ENCODE measurements around the gene CPHXL. TPM values are rescaled to one million over a fixed set of nuclear protein-coding genes. Genes with fewer than 3 reads are reported as not detected.

CPHXL gene
- total RNA-seq, 1 experiment from 2014 or later, result not detected

DNA sequence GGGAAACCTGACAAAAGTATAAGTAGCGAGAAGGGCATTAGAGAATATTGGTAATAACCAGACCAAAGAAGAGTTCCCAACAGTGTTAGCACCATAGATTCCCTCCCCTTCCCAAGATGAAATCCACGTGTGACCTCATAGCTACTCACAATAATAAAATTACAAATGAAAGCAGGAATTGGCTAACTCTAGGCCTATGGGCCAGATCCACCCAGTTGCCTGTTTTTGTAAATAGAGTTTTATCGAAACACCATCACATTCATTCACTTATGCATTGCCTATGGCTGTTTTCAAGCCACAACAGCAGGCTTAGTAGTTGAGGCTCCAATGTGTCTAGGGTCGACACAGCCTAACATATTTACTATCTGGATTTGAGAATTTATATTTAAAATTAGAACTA is 7.8 kb downstream of the CPHXL start:
- Histone ChIP-seq H3K4me1 (ENCODE audit: insufficient read depth, low read length, poor library complexity, severe bottlenecking) (no peaks in the 10 kb centered on the region), H3K9me3 (ENCODE audit: low read depth, low read length, poor library complexity, severe bottlenecking) (no peaks in the 10 kb centered on the region), H3K4me3 (ENCODE audit: low read depth, low read length, poor library complexity, severe bottlenecking) (no peak overlapping the region), H3K36me3 (ENCODE audit: insufficient read depth, low read length, poor library complexity, severe bottlenecking) (no peaks in the 10 kb centered on the region), H3K27me3 (replicated peaks; ENCODE audit: insufficient read depth, low read depth, low read length, poor library complexity) (no peaks in the 10 kb centered on the region), H3K27ac (ENCODE audit: low read depth, low read length, poor library complexity, severe bottlenecking) (no peak overlapping the region)
- no TSS peak for BruUV-seq (replicated peaks)
- intact Hi-C loops (cut with micrococcal nuclease; ENCODE audit: unreplicated experiment), result no loop called here
- no peak for TF ChIP-seq EZH2 (IDR thresholded peaks at IDR 0.05; ENCODE audit: borderline replicate concordance, low read depth, low read length, poor library complexity, severe bottlenecking)
- TF ChIP-seq, protein P1, sequence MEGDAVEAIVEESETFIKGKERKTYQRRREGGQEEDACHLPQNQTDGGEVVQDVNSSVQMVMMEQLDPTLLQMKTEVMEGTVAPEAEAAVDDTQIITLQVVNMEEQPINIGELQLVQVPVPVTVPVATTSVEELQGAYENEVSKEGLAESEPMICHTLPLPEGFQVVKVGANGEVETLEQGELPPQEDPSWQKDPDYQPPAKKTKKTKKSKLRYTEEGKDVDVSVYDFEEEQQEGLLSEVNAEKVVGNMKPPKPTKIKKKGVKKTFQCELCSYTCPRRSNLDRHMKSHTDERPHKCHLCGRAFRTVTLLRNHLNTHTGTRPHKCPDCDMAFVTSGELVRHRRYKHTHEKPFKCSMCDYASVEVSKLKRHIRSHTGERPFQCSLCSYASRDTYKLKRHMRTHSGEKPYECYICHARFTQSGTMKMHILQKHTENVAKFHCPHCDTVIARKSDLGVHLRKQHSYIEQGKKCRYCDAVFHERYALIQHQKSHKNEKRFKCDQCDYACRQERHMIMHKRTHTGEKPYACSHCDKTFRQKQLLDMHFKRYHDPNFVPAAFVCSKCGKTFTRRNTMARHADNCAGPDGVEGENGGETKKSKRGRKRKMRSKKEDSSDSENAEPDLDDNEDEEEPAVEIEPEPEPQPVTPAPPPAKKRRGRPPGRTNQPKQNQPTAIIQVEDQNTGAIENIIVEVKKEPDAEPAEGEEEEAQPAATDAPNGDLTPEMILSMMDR (conservative IDR thresholded peaks at IDR 0.05; ENCODE audit: low read depth, low read length), result no peak
- POLR2A ChIA-PET (ENCODE audit: low non-redundant PET), result no interaction called here
- CTCF ChIA-PET, result no interaction called here
- no peak for DNase-seq (ENCODE audit: low spot score)

DNA sequence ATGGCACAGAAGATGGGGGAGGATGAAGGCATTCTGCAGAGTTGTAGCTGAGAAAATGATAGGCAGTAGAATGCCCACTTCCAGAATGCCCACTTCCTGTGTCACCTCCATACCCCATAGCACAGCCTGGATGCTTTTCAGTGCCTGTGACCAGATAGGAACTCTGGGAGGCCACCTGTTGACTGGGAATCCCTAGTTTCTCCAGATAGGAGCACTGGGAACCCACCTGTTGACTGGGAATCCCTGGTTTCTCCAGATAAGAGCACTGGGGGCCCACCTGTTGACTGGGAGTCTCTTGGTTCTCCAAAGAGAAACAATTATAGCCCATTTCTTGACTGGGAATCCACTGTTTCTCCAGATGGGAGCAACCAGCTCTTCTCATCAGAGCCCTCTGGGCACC is 11.6 kb downstream of the CPHXL start:
- BruUV-seq (replicated peaks), result no TSS peak
- CTCF ChIA-PET, result no interaction called here
- POLR2A ChIA-PET (ENCODE audit: low non-redundant PET), result no interaction called here
- TF ChIP-seq EZH2 (IDR thresholded peaks at IDR 0.05; ENCODE audit: borderline replicate concordance, low read depth, low read length, poor library complexity, severe bottlenecking), result no peak
- TF ChIP-seq, protein P1 (conservative IDR thresholded peaks at IDR 0.05; ENCODE audit: low read depth, low read length), result no peak
- no peak overlapping the region for H3K27ac ChIP-seq (ENCODE audit: low read depth, low read length, poor library complexity, severe bottlenecking)
- no peaks in the 10 kb centered on the region for H3K27me3 ChIP-seq (replicated peaks; ENCODE audit: insufficient read depth, low read depth, low read length, poor library complexity)
- DNase-seq (ENCODE audit: low spot score), result no peak
- no peaks in the 10 kb centered on the region for H3K36me3 ChIP-seq (ENCODE audit: insufficient read depth, low read length, poor library complexity, severe bottlenecking)
- no peaks in the 10 kb centered on the region for H3K4me1 ChIP-seq (ENCODE audit: insufficient read depth, low read length, poor library complexity, severe bottlenecking)
- H3K4me3 ChIP-seq (ENCODE audit: low read depth, low read length, poor library complexity, severe bottlenecking), result no peak overlapping the region
- peaks cover 5% of the 10 kb centered on the region for H3K9me3 ChIP-seq (ENCODE audit: low read depth, low read length, poor library complexity, severe bottlenecking)
- intact Hi-C loops (cut with micrococcal nuclease; ENCODE audit: unreplicated experiment), result no loop called here

DNA sequence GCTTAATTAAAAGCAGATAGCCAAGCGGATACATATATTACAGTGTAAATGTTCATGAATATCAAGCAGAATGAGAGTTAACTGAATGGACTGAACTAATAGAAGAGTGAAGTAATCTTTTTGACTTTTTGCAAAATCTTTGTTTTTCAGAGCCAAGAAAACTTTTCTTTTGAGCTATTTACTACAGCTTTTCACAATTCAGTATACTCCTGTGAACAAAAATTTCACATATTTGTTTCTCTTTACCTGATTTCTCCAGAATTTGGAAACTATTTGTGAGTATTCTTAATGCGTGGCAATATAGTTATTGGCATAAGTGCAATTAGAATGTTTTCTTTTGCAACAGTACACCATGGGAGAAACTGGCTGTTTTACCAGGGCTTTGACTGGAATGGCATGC is 15.9 kb downstream of the CPHXL start:
- Histone ChIP-seq H3K9me3 (ENCODE audit: low read depth, low read length, poor library complexity, severe bottlenecking) (peaks cover 5% of the 10 kb centered on the region), H3K4me3 (ENCODE audit: low read depth, low read length, poor library complexity, severe bottlenecking) (no peak overlapping the region), H3K27ac (ENCODE audit: low read depth, low read length, poor library complexity, severe bottlenecking) (no peak overlapping the region), H3K36me3 (ENCODE audit: insufficient read depth, low read length, poor library complexity, severe bottlenecking) (no peaks in the 10 kb centered on the region), H3K4me1 (ENCODE audit: insufficient read depth, low read length, poor library complexity, severe bottlenecking) (no peaks in the 10 kb centered on the region), H3K27me3 (replicated peaks; ENCODE audit: insufficient read depth, low read depth, low read length, poor library complexity) (no peaks in the 10 kb centered on the region)
- intact Hi-C loops (cut with micrococcal nuclease; ENCODE audit: unreplicated experiment), result no loop called here
- no peak for DNase-seq (ENCODE audit: low spot score)
- BruUV-seq (replicated peaks), result no TSS peak
- ChIA-PET POLR2A (ENCODE audit: low non-redundant PET) (no interaction called here), CTCF (no interaction called here)
- no peak for TF ChIP-seq EZH2 (IDR thresholded peaks at IDR 0.05; ENCODE audit: borderline replicate concordance, low read depth, low read length, poor library complexity, severe bottlenecking)
- TF ChIP-seq, protein P1 (conservative IDR thresholded peaks at IDR 0.05; ENCODE audit: low read depth, low read length), result no peak
